UCSD-AML1 (cell line): ENCODE measurements around the gene USP7.
"Not testable (repeated sequence)": the region's sequence is repeated elsewhere in the genome, so short reads cannot be mapped to it uniquely, and the experiment has no call there.

Experiments used
- DNase-seq: peaks from one replicate; lab custom pipeline; 2025; ENCODE audit not compliant: unreplicated experiment; lab: John Stamatoyannopoulos, UW

The USP7 gene

DNA sequence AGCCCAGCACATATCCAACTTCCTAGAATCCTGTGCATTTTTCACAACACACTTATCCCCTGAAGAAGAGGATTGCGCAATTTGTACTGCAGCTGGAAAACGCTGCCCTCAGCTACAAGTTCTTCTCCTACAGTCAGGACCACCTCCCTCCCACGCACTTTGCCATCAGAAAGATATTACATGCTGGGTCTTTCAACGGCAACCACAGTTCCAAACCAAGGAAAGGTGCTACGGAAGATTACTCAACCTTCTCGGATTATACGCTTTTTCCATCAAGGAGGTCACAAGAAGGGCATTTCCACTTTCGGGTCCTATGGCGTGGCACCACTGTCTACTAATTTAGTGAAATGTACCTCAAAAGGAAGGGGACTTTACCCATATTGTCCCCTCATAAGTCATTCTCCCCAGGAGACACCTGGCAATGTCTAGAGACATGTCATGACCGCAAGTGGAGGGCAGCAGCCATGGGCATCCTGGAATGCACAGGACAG, 35.2 kb downstream of the USP7 start:
- DNase-seq, result no peak

DNA sequence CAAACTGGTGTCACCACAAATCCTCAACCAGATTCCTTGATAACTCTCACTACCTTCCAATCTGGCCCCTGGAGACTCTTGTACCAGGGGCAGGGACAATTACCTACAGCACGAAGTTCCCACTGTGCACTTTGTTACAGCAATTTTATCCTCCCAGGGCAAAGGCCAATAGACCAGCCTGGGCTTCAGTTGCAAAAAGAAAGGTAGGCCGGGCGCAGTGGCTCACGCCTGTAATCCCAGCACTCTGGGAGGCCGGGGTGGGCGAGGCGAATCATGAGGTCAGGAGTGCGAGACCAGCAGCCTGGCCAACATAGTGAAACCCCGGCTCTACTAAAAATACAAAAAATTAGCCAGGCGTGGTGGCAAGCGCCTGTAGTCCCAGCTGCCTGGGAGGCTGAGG, 36.9 kb downstream of the USP7 start:
- no peak for DNase-seq

DNA sequence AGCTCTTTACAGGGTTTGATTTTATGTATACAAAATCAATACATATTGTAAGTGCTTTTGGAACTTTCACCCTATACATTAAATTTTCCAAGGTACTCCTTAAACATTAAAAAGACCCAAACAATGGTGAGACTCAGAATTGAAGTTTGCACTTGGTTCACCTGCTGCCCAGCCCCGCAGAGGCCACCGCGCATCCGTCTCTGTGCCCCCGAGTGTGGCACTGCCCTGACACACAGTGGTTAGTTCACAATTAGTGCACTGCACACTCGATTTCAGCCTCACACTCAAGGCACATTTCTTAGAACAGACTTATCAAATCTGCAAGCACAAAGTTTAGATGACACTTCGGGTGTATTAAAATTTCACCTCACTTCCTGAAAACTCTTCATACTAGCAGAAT, 38.3 kb downstream of the USP7 start:
- DNase-seq, result no peak

DNA sequence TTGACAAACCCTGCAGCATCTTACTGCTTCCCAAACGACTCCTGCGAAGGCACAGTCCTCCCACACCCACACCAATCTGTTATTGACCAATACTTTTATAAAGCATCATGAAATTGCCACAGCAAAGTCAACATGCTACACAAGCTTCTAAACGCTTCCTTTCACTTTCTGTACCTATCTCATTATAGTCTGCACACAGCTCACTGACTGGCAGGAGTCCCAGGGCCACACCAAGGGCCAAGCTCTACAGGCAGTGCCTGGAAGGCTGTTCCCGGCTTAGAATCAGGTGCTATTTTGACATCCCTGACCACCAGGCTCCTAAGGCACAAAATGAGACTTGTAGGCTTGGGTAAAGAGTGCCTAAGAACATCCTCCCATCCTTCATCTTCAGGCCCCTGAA, 39.5 kb downstream of the USP7 start:
- DNase-seq, result no peak

DNA sequence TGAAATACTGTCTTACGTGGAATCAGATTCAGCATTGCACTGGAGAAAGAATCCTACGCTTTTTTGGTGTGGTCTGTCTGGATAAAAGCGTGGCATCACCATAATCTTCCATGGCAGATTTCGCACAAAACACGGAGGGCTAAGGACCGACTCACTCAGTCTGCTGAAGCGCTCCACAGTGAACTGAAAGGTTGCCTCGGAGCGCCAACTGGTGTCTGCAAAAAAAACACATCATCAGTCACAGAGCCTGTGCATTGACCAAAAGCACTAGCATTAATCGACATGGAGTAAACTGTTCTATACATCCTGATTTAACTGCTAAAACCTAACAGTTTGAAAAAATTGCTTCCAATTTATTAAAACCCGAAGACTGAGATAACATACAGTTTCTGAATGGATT, 40.5 kb downstream of the USP7 start:
- DNase-seq, result no peak

DNA sequence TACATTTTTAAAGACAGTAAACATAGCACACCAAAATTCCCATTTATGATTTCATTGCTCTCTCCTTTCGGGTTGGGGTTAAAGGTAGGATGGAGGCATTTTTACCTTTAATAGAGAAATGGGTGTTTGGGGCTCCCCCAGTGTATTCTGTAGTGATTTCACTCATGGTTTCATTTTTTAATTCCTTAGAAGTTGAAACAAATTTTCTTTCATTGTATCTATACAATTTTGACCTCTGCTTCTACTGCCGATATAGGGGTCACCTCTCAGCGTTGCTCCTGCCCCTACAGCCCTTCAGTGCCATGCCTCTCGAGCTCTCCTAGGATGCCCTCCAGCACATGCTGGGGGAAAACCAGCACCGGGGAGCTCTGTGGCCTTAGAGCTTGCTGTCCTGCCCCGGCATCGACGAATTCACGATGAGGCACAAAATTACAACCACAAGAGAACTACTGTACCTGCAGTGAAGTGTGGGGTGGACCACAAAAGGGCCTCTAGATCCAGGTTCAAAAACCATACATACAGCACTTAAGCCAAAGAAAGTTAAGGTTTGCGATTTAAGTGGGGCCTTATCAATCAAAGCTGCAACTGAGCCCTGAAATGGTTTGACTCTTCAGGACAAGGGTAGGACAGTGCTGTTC, 42.2 kb downstream of the USP7 start:
- DNase-seq, result no peak

DNA sequence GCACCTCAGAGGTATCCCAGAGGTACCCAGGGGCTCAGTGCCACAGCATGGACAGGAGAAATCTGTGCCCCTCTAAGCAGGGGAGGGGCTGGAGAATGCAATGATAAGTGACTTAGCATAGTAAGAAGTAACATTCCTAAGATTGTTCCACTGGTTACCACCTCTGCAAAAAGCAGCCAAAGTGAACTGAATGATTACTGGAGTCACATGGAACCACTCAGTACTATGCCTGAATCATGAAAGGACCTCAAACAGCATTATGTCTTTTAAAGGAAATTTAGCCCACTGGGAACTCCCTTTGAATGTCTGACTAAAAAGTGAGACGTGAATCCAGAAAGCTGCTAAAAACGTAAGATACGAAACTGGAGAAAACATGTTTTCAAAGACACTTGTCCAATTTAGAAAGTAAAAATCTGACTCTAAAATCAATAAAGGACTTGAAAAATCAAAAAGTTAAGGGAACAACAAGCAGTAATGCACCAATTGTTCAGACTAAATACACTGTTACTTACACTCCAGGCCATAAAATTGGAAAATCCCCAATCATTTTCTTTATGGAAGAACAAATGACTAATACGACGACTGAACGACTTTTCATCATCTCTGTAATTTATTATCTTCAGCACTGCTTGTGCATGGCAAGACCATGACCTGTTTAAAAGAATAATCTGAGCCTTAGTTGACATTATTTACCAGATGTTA, 42.9 kb downstream of the USP7 start:
- no peak for DNase-seq

DNA sequence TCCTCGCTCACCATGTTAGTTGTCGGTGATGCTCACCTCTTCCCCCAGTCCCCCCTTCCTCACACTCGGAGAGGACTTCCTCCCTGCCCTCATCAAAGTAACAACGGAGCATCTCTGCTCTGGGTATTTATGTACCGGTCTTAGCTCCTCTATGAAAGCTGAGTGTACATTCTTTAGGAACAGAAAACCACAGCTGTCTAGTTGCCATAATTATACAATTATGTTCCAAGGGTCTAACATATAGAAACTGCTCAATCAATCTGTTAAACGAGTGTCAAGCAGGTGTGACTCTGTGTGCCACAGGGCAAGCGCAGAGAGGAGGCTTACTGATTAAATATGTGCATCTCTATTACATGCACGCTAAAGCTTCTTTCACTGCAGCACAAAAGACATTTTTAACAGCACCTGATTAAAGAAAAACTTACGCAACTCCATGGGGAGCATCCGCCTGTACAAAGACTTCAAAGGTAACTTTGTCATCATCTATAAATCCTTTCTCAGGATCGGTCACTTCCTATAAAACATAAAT, 43.7 kb downstream of the USP7 start:
- DNase-seq, result no peak

DNA sequence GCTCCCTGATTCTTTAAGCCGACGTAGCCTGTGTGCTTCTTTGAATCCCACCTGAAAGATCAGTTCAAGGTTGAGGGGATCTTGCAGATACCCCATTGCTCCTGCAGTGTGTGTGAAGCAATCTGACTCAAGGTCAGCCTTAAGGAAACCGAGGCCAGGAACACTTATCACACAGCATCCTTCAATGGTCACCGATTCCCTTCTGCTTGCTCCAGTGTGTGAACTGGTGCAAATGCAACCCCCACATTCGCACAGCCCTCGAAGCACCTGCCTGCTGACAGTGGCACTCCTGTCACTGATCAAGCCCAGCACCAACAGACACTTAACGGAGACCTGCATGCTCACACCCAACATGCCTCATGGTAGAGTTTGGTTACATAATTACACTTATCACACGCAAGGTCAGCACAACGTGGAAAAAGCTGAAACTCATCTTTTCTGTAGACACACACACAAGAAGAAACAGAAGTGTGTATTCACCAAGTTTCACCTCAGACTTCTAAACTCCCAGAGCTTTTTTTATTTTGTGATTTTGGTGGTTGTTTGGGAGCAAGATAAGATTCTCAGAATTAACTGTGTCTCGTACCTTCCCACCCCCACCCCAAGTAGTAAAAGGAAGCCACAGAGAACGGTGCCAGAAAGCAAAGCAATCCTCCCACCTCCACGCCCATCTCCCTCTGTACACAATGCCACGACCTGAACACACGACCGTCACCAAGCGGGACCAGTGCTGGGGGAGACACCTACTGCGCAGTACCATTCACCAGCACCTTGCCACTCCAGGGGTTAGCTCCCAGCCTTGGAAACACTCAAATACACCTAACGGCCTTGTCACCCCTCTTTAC, 44.4 kb downstream of the USP7 start:
- no peak for DNase-seq

DNA sequence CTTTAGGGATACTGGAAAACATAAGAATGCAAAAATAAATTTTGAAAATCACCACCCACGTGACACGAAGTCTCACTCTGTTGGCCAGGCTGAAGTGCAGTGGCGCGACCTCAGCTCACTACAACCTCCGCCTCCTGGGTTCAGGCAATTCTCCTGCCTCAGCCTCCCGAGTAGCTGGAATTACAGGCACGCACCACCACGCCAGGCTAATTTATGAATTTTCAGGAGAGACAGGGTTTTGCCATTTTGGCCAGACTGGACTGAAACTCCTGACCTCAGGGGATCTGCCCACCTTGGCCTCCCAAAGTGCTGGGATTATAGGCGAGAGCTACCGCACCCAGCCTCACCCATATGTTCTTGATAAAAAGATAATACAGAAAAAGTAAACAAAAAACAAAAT, 46.4 kb downstream of the USP7 start:
- DNase-seq, result not testable (repeated sequence)

DNA sequence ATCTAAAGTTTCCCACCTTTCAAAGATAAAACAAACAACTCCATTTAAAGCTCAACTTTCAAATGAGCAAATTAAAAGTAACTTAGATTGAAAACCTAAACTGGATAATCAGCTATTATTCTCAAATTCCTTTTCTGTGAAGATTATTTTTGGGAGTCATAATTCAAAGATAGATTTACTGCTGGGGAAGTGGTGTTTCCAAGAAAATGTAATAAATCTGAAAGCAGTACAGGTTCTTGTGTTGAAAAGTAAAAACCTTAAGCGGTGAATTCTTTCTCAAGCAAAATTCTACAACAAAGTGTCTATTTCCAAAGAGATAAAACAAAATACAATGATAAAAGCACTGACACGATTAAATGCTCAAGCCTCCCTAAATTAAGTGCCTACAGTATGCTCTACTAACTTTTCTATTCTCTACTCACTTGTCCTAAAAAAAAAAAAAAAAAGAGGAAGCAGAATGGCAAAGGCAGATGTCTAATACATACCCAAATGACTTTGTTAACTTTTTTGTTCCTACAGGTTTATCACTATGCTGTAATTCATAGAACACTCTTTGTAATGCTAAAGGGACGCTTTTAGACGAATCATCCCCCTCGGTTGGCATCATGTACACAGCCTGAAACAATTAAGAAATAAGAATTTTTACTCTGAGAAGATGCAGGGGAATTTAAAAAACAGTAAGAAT, 47.0 kb downstream of the USP7 start:
- no peak for DNase-seq

DNA sequence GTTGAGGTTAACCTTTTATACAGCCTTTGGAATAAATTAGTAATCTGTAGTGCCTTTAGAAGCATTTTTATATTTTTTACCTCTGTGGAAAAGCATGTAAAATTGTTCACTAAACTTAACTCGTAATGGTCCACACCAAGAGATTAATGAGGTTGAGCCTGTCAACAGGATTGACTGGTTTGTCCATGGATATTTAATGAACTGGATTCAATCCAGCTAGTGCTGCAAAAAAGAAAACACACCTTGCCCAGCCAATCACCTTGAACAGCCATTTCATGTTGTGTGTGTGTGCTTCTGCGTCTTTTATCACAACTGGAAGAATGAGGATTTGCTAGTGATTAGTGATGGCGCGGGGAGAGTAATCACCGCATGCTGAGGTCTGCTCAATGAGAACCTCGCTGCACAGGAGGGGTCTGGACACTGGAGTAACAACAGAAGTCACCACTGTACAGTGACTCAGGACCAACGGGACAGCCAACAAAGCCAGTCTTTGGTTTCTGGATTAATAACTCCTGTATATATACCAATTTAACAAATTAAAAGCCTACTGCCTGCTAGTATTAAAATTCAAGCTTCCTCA, 47.9 kb downstream of the USP7 start:
- DNase-seq, result no peak

DNA sequence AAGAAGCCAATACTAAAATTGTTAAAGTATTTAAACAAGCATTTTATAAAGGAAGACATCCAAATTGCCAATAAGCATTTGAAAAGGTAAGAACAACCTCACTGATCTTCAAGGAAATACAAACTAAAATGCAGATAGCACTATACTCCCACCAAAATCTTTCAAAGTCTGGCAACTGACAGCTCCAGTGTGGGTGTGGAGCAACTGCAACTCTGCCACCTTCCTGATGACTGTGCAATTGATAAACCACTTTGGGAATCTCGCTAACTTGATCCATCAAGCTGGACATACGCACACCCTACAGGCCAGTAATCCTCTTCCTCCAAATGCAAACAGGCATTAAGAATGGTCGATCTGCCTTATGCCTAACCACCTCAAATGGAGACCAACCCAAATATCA, 49.6 kb downstream of the USP7 start:
- DNase-seq, result no peak

DNA sequence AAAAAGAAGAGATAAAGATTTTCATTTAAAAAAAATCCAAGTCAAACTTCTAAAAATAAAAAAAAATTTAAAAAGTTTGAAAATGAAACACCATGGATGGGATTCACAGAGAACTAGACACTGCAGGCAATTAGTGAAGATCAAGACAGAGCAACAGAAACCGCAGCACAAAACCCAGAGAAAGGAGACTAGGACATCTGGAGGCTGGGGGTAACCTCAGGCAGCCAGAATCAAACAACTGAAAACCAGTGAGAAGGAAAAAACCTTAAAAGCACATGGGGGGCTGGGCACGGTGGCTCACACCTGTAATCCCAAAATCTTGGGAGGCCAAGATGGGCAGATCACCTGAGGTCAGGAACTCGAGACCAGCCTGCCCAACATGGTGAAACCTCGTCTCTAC, 50.9 kb downstream of the USP7 start:
- DNase-seq, result no peak

DNA sequence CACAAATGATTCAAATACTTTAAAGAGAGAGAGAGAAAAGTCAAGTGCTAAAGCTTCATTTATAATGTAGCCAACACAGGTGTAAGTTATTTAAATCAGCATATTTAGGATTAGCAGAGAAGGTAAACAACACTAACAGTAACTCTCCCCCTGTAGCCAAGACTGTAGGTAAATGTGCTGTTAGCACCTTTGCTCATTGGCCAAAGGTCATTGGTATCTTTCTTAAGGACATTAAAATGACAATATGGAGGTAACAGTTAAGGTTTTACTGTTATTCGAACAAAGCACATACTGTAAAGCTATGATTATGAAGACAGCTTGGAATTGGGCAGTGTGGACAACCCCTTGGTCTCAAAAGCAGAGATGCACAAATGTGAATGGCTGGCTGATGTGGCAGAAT, 52.9 kb downstream of the USP7 start:
- no peak for DNase-seq

DNA sequence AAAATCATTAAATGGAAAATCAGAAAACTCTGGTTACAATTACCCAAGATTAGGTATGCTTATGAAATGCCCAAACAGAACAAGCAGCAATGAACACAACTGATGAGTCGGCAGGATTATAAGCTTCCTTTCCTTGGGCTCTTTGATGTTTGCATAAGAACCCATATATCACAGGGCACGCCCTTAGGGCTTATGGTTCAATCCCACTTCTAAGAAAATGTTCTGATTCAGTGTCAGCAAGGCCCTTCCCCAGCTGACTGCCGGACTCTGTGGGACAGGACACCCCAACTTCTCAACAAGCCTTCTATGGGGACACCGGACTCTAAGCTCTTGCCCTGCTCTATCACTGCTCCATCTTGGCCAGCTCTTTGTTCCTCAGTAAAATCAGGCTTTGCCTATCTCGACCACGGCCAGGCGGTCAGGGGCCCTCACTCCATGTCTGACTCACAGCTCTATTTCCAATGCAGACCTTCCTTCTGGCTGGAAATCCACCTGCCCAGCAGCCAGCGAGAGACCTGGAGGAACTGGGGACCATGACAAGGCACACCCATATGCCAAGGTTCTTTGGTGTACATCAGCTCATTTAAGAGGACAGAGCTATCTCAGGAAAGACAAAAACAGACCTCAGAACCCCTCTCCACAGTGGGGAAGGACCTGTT, 54.8 kb downstream of the USP7 start:
- no peak for DNase-seq

DNA sequence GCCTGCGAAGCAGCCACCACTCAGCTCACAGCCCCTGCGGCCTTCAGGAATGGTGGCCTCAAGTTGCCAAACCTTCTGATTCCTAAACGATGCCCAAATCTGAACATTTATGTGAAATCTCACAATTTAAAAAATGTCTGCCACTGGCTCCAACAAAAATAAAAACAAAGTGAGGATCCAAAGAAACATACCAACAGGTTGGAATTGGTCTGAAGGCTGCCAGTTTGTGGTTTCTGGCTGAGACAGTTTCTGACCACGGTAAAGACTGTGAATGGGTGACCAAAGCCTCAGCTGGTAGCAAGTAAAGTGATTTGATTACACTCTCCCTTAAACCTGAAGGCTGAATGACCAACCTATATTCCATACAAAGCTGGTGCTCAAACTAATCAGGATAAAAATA, 56.6 kb downstream of the USP7 start:
- no peak for DNase-seq

DNA sequence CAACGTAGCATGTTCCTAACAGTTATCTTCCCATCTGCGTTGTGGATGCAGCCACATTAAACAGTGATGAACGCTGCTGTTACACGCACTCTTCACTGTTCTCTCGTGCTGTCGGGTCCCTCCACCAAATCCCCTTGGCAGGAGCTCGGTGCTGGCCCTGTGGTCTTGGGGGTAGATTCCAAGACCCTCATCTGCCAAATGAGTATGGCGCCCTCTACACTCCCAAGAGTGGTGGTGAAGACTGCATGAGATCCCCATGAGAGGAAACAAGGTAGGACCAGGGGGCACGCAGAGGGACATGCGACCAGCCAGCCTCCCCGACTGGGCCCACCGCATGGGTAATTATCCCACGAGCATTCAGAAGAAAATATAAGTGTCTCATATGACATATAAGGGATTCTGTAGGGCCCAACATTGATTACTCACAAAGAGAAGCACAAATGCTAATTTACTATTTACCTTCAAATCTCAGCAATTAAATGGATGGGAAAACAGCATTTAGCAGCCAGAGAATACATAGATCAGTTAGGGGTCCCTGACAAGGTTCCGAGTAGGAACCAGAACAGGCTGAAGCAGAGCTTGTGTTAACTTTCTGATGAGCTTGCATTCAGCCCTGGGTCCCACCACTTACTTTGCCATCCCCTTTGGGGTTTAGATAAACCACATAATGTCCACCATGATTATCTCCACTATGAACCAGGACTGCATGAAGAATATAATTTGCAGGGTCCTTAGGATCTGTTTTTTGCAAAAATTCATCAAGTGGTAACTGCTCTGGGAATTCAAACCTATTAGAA, 57.7 kb downstream of the USP7 start:
- no peak for DNase-seq

DNA sequence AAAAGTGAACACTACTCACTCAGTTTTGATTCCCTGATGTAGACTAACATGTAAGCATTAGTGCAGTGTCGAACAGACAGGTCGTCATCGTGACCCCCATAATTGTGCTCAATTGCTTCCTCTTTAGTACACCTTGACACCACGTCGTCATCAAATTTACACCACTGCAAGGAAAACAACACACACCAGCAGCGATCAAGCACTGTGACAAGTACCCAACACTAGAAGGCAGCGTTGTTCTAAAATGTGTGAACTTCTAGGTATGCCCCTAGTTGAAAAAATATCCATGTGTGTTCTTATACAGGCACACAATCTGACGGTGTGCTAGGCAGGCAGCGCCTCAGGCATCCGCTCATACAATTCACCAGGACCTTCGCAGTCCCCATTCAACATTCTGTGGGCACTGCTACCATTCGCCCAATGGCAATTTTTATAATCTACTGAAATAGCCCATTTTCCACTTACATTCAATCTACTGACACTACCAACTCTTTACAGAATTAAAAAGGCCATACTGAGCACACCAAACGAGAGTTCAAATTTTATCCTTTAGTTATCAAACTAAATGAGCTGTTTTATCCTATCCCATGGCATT, 58.4 kb downstream of the USP7 start:
- no peak for DNase-seq
